DND-41 (cell line): Measurements from ENCODE around the gene DOC2A.

ENCODE experiments used
- ATAC-seq: fragments of 200-7000 bp; cut with Tn5 transposase; 3 replicates; pipeline ENCODE4 v1.9.1; 2021; ENCODE audit warnings: low read depth; ENCODE audit not compliant: insufficient read depth
- DNase-seq: peaks from one replicate; pipeline ENCODE4 v3.0.0-alpha.2; 2020
- H2AFZ ChIP-seq: 2 replicates; pipeline ENCODE4 v1.6.0; 2012; ENCODE audit warnings: low read depth, low read length
- H3K27ac ChIP-seq: 2 replicates; pipeline ENCODE4 v1.5.1; 2012; ENCODE audit warnings: low read length, inconsistent platforms
- H3K27me3 ChIP-seq: fragments of 200-600 bp; sonication (generic); 2 replicates; pipeline ENCODE4 v1.6.0; 2012; ENCODE audit warnings: low read length, mild to moderate bottlenecking, inconsistent platforms; ENCODE audit not compliant: insufficient read depth, poor library complexity
- H3K36me3 ChIP-seq: 2 replicates; pipeline ENCODE4 v1.5.1; 2012; ENCODE audit warnings: low read length, inconsistent platforms; ENCODE audit not compliant: insufficient read depth
- H3K4me1 ChIP-seq: 2 replicates; pipeline ENCODE4 v1.5.1; 2012; ENCODE audit warnings: mild to moderate bottlenecking, low read length; ENCODE audit not compliant: insufficient read depth
- H3K4me2 ChIP-seq: 2 replicates; pipeline ENCODE4 v1.6.0; 2012; ENCODE audit warnings: mild to moderate bottlenecking, moderate library complexity, low read length, inconsistent platforms; ENCODE audit not compliant: insufficient read depth
- H3K4me3 ChIP-seq, 2 experiments: fragments of 200-600 bp in 1 of 2; shearing (Covaris generic) in 1 of 2; 2 replicates each; pipeline ENCODE4 v1.5.1; 2012 to 2016; ENCODE audit warnings: inconsistent platforms in 2 of 2, low read length in 2 of 2, mild to moderate bottlenecking in 2 of 2, low read depth in 1 of 2, moderate library complexity in 1 of 2
- H3K79me2 ChIP-seq: 2 replicates; pipeline ENCODE4 v1.6.0; 2012; ENCODE audit warnings: low read length, inconsistent platforms; ENCODE audit not compliant: insufficient read depth
- H3K9ac ChIP-seq: 2 replicates; pipeline ENCODE4 v1.6.0; 2012; ENCODE audit warnings: low read depth, mild to moderate bottlenecking, inconsistent platforms, low read length, moderate library complexity
- H3K9me3 ChIP-seq: 2 replicates; pipeline ENCODE4 v1.5.1; 2012; ENCODE audit warnings: low read length, moderate library complexity, mild to moderate bottlenecking, inconsistent platforms; ENCODE audit not compliant: insufficient read depth, severe bottlenecking
- H4K20me1 ChIP-seq: 2 replicates; pipeline ENCODE4 v1.6.0; 2012; ENCODE audit warnings: low read length; ENCODE audit not compliant: insufficient read depth
- EZH2 ChIP-seq: IDR thresholded peaks from 3 replicates; pipeline ENCODE4 v1.6.1; 2012; ENCODE audit warnings: borderline replicate concordance, low read depth, mild to moderate bottlenecking, moderate library complexity, low read length, inconsistent platforms; ENCODE audit not compliant: severe bottlenecking
- TF ChIP-seq, protein P1 (sequence below): IDR thresholded peaks from 2 replicates; pipeline ENCODE4 v1.5.1; 2012; ENCODE audit warnings: borderline replicate concordance, low read length, moderate library complexity, mild to moderate bottlenecking; ENCODE audit not compliant: poor library complexity, severe bottlenecking; ENCODE audit errors: extremely low read depth

Gene DOC2A

DNA sequence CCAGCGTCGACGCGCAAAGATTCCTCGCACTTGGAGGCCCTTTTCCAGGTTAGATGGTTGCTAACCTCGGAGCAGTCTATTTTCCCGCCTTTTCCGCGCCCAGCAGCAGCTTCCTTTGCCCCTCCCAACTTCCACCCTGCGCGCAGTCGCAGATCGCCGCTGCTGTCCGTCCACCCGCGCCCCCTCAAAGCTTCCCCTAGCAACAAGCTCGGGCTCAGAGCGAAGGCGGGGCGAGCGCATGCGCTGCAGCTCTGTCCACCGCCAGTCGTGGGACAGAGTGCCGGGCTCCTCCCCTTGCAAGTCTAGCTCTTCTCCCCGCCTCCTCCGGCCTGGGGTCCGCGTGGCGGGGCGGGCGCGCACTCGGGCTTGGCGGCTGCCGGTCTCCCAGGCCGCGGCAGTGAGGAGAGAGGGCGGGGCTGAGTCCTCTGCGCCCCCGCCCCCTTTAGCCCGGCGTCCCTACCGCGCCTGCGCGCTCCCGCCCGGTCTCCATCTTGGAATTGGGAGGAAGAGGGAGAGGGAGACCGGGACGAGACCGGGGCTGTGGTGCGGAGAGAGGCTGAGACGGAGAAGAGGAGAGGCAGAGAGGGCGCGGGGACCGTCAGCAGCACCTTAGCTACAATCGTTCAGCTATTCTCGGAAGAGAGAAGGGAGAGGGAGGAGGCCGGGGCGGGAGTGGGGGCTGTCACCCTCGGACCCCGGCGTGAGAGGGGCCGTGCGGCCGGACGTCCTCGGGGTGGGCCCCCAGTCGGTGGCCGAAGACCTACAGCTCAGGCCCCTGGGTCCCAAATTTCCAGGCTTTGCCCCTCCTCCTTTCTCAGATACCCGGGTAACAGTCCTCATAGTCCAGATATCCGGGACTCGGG, 37.2 kb downstream of the DOC2A start, which contains the start of gene TAOK2:
Gene TAOK2, plus strand, starts transcription at position 485 of the 863 bp plus-strand sequence. CDS start 3,905 bp downstream, outside the sequence.
- peak; percentile 94 for ATAC-seq
- Histone ChIP-seq H2AFZ (peak within 1 kb of the TSS; percentile 97), H3K79me2 (peaks cover 49% of the 10 kb centered on the region), H3K9ac (peak within 1 kb of the TSS; percentile 90), H4K20me1 (peaks cover 42% of the 10 kb centered on the region), H3K4me2 (peak within 1 kb of the TSS; percentile 79), H3K4me3 (peak within 1 kb of the TSS; percentile 80 to 92), H3K27me3 (no peaks in the 10 kb centered on the region), H3K27ac (peak within 1 kb of the TSS; percentile 88), H3K4me1 (peaks cover 45% of the 10 kb centered on the region), H3K36me3 (peaks cover 43% of the 10 kb centered on the region), H3K9me3 (no peaks in the 10 kb centered on the region)
- TF ChIP-seq, protein P1, sequence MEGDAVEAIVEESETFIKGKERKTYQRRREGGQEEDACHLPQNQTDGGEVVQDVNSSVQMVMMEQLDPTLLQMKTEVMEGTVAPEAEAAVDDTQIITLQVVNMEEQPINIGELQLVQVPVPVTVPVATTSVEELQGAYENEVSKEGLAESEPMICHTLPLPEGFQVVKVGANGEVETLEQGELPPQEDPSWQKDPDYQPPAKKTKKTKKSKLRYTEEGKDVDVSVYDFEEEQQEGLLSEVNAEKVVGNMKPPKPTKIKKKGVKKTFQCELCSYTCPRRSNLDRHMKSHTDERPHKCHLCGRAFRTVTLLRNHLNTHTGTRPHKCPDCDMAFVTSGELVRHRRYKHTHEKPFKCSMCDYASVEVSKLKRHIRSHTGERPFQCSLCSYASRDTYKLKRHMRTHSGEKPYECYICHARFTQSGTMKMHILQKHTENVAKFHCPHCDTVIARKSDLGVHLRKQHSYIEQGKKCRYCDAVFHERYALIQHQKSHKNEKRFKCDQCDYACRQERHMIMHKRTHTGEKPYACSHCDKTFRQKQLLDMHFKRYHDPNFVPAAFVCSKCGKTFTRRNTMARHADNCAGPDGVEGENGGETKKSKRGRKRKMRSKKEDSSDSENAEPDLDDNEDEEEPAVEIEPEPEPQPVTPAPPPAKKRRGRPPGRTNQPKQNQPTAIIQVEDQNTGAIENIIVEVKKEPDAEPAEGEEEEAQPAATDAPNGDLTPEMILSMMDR: no peak
- no peak for TF ChIP-seq EZH2
- peak; percentile 100 for DNase-seq

DNA sequence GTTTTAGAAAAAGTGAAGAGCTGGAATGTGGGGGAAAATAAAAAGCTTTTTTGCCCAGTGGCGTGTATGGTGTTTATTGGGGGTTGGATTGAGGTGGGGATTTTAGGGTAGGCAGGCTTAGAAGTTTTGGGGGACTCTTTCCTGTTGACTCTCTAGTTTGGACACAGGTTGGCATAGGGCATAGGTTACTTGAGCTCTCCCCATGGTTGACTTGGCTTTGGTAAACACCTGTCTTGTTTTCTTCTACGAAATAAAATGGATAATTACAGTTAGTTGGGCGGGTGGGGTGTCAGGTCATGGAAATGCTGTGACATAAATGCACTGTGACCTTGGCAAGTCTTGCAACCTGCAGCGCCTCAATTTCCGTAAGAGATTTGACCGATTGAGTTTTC, 37.8 kb downstream of the DOC2A start:
- H3K79me2 ChIP-seq: peaks cover 43% of the 10 kb centered on the region
- peaks cover 37% of the 10 kb centered on the region for H4K20me1 ChIP-seq
- peaks cover 43% of the 10 kb centered on the region for H3K36me3 ChIP-seq
- peak overlapping the region in 1 of 2 experiments; percentile 92; a peak in 1 of 4 replicates for H3K4me3 ChIP-seq
- H2AFZ ChIP-seq: peak overlapping the region; percentile 79
- no peak for TF ChIP-seq EZH2
- TF ChIP-seq, protein P1: no peak
- no peaks in the 10 kb centered on the region for H3K27me3 ChIP-seq
- H3K4me1 ChIP-seq: peaks cover 45% of the 10 kb centered on the region
- H3K9ac ChIP-seq: peak overlapping the region; percentile 90
- peak overlapping the region; percentile 88 for H3K27ac ChIP-seq
- ATAC-seq (no peak), DNase-seq (no peak)
- no peaks in the 10 kb centered on the region for H3K9me3 ChIP-seq
- peak overlapping the region; percentile 79 for H3K4me2 ChIP-seq

DNA sequence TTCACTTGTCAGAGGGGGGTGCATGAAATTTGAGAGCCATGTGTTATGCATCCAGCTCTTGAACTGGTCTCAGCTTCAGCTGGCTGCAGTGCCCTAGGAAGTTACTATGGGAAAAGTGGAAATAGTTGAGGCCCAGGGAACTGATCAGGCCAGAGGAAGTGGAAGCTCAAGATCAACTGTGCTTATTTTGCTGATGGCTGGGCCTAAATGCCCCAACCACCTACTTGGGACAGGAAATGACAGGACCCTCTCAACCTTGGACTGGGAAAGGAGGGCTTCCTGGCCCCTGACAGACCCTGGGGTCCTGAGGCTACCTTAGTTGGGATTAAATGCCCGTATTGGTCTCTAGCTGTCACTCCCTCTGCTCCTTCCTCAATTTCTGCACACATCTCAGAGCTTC, 38.3 kb downstream of the DOC2A start:
- H3K4me1 ChIP-seq: peaks cover 44% of the 10 kb centered on the region
- no peak overlapping the region for H3K4me2 ChIP-seq
- H3K4me3 ChIP-seq: no peak overlapping the region
- peaks cover 32% of the 10 kb centered on the region for H4K20me1 ChIP-seq
- H3K27me3 ChIP-seq: no peaks in the 10 kb centered on the region
- H3K79me2 ChIP-seq: peaks cover 38% of the 10 kb centered on the region
- H3K36me3 ChIP-seq: peaks cover 41% of the 10 kb centered on the region
- no peaks in the 10 kb centered on the region for H3K9me3 ChIP-seq
- H3K9ac ChIP-seq: peak overlapping the region; percentile 90; the same call in 1 of the 2 replicates
- DNase-seq: no peak
- TF ChIP-seq, protein P1: no peak
- no peak for TF ChIP-seq EZH2
- peak overlapping the region; percentile 88 for H3K27ac ChIP-seq
- no peak for ATAC-seq
- peak overlapping the region; percentile 79 for H2AFZ ChIP-seq
